GM19025 (cell line): ENCODE results near the gene PPP4R1.

Experiments used
- ATAC-seq: cut with Tn5 transposase; IDR thresholded peaks from one replicate; pipeline ENCODE4 v1.9.1; 2021; ENCODE audit warnings: mild to moderate bottlenecking, low read depth, moderate library complexity; ENCODE audit not compliant: unreplicated experiment

PPP4R1 gene

GRCh38 chr18:9516437-9517064, 97.8 kb downstream of the PPP4R1 start:
- ATAC-seq = no peak

DNA sequence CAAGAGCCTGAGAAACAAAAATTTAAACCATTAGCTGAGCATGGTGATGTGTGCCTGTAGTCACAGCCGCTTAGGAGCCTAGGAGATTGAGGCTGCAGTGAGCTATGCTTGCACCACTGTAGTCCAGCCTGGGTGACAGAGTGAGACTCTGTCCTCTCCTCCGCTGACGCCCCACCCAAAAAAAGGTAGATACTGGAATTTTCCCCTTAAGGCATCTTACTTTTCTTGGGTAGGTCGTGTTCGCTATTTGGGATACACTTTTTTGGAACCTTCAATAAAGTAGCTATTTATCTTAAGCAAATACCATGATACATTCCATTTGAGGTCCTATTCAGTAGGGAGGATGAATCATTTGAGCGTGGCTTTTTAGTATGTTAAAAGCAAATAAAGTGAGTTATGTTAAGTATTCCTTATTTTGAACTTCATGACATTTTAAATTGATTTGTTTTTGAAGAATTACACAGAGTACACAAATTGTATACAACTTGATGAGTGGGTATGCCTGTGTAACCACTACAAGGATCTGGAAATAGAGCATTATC, 100.3 kb downstream of the PPP4R1 start:
- ATAC-seq = no peak

DNA sequence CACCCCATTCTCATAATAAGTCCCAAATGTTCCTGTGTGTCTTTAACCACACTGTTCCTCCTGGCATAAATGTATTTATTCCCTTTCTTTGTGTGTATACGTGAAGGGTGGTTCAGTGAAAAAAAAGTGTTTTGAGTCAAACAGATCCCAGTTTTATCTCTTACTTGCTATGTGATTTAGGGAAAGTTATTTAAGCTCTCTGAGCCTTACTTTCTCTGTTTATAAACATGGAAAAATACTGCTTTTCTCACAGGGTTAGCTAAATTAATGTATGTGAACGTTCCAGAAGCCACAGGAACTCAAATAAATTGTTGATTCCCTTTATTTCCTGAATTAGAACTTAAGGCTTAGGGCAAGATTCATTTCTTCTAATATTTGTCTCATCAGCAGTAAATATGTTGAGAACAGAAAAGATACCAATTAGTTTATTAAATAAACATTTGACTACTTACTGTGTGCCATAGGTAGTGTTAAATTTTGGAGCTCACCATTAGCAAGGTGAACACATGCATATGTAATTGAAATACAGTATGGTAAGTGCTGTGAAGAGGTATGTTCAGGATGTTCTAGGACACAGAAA, 105.8 kb downstream of the PPP4R1 start:
- no peak for ATAC-seq

- ATAC-seq = no peak
These were observed 106.7 kb downstream of the PPP4R1 start for GRCh38 chr18:9507565-9508088.

- ATAC-seq = no peak
These were observed 108.1 kb downstream of the PPP4R1 start for GRCh38 chr18:9506046-9506792.
